Activated T-cell treated with anti-CD3 and anti-CD28 coated beads, Interleukin-2, amount 50 U/mL, for 24 hours (primary cell): ENCODE results near the gene HIPK2.
A peak's percentile ranks its signal among the peaks of the same experiment; 100 is the strongest.

Experiments used
- DNase-seq: peaks from one replicate; pipeline ENCODE4 v3.0.0-alpha.2; 2020
- H3K27ac Mint-ChIP-seq: 2 replicates; pipeline ENCODE4 v1.8.0; 2020; ENCODE audit warnings: mild to moderate bottlenecking, mixed read lengths
- H3K27me3 Mint-ChIP-seq: 2 replicates; pipeline ENCODE4 v1.8.0; 2020; ENCODE audit warnings: mixed read lengths
- H3K36me3 Mint-ChIP-seq: 2 replicates; pipeline ENCODE4 v1.8.0; 2020; ENCODE audit warnings: low read depth, mixed read lengths
- H3K4me1 Mint-ChIP-seq: 2 replicates; pipeline ENCODE4 v1.8.0; 2020; ENCODE audit warnings: low read depth, mixed read lengths
- H3K4me3 Mint-ChIP-seq: 2 replicates; pipeline ENCODE4 v1.8.0; 2020; ENCODE audit warnings: mild to moderate bottlenecking, moderate library complexity, mixed read lengths
- H3K9me3 Mint-ChIP-seq: 2 replicates; pipeline ENCODE4 v1.8.0; 2020; ENCODE audit warnings: mixed read lengths

The HIPK2 gene

DNA sequence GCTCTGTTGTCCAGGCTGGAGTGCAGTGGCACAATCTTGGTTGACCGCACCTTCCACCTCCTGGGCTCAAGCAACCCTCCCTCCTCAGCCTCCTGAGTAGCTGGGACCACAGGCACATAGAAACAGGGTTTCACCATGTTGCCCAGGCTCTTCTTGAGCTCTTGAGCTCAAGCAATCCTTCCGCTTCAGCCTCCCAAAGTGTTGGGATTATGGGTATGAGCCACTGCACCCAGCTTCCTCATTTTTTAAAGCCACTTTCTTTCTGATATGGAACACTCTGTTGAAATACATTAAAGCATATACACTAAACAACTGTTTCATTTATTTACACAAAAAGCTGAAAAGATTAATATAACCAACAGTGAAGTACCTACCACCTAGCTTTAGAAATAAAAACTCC lies 137.1 kb downstream of the HIPK2 start:
- Mint-ChIP-seq H3K36me3 (peaks cover 21% of the 10 kb centered on the region), H3K4me3 (no peak overlapping the region), H3K27ac (no peak overlapping the region), H3K27me3 (no peaks in the 10 kb centered on the region), H3K4me1 (peaks cover 62% of the 10 kb centered on the region), H3K9me3 (no peaks in the 10 kb centered on the region)
- DNase-seq = no peak

DNA sequence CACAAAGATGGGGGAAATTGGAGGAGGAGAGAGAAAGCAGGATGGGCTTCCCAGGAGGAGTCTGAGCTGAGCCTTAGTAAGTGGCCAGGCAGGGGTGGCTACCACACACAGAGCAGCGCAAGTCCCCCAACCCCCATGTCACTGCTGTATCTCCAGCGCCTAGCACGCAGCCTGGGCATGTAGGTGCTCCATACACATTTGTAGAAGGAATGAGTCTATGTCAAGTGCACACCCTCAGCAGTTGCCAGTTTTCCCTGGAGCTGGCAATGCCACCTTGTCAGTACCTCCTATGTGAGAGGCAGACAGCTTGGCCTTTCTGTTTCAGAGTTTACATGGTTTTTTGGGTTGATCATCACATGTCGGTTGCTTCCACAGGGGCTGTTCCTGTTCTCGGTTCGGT lies 138.2 kb downstream of the HIPK2 start:
- H3K4me1 Mint-ChIP-seq = peaks cover 64% of the 10 kb centered on the region
- no peak overlapping the region for H3K27ac Mint-ChIP-seq
- no peak overlapping the region for H3K4me3 Mint-ChIP-seq
- H3K36me3 Mint-ChIP-seq = peaks cover 22% of the 10 kb centered on the region
- no peaks in the 10 kb centered on the region for H3K9me3 Mint-ChIP-seq
- no peaks in the 10 kb centered on the region for H3K27me3 Mint-ChIP-seq
- no peak for DNase-seq

DNA sequence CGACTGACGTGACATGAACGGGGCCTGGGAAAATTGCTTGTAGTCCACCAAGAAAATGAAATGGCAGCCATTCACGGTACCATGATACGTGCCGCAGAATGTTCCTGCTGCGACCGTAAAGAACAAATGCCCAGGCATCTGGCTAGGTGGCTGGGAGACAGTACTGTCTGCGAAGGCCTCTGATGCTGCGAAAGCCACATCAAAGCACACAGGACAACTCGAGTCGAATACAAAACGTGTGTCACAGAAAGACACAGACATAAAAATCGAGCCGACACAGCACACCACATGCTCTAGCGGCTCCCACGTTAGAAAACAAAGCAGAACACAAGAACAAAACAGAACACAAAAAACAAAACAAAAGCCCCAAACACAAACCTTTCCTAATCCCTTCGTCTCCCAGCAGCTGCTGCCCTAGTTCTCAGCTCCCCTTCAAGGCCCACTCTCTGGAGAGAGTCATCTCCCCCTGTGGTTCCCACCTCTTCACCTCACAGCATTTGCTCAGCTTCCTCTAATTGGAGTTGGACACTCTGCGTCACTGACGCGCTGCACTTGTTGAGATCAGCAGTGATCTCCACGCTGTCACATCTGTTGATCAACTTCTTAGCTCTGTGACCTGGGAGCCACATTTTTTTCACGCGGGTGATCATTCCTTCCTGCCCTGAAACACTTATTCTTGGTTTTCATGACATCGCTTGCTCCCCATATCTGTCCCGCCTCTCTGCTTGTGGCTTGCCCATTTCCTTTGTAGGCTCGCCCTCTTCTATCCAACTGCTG lies 142.1 kb downstream of the HIPK2 start:
- peaks cover 31% of the 10 kb centered on the region for H3K36me3 Mint-ChIP-seq
- peak overlapping the region; percentile 70 for H3K4me3 Mint-ChIP-seq
- DNase-seq = peak; percentile 72
- H3K4me1 Mint-ChIP-seq = peaks cover 55% of the 10 kb centered on the region
- H3K9me3 Mint-ChIP-seq = no peaks in the 10 kb centered on the region
- H3K27ac Mint-ChIP-seq = peak overlapping the region; percentile 91
- no peaks in the 10 kb centered on the region for H3K27me3 Mint-ChIP-seq

DNA sequence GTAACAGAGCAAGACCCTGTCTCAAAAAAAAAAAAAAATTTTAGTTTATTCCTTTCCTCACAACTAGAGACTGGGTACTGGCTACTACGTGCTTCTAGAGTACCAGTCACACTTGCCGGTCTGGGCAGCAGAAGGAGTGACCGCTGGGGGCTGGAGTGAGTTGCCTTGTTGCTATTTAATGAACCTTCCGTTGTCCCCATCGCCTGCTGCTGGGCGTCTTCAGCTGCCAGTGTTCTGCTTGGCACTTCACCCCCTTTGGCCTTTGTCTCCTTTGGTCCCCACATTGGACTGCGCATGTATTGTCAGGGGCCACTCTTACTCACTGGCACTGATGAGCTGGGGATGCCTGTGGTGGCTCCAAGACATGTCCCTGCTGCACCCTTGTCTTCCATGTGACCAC lies 143.7 kb downstream of the HIPK2 start:
- Mint-ChIP-seq H3K4me3 (no peak overlapping the region), H3K36me3 (peaks cover 44% of the 10 kb centered on the region), H3K27ac (no peak overlapping the region), H3K9me3 (no peaks in the 10 kb centered on the region), H3K4me1 (peaks cover 64% of the 10 kb centered on the region), H3K27me3 (no peaks in the 10 kb centered on the region)
- DNase-seq = no peak

DNA sequence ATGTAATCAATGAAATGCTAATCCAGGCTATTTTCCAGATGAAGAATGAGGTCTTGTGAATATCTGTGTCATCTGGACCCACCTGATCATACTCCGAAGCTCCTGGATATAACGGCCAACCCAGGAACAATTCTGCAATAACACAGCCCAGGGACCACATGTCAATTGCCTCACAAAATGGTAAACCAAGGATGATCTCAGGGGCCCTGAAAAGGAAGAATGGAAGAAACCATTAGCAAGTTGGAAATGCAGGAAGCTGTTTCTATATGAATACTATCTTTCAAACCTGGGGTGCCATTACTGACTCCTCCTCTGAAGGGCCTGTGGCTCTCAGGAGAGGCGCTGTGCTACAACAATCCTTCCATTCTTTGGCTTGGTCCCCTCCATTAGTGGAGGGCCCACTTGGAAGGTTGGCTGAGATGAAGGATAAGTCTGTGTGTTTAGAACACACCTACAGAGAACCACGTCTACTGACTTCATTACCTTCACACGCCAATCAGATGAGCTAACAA lies 146.2 kb downstream of the HIPK2 start:
- H3K27me3 Mint-ChIP-seq = no peaks in the 10 kb centered on the region
- H3K36me3 Mint-ChIP-seq = peaks cover 63% of the 10 kb centered on the region
- H3K9me3 Mint-ChIP-seq = no peaks in the 10 kb centered on the region
- no peak for DNase-seq
- H3K27ac Mint-ChIP-seq = no peak overlapping the region
- peaks cover 73% of the 10 kb centered on the region for H3K4me1 Mint-ChIP-seq
- no peak overlapping the region for H3K4me3 Mint-ChIP-seq

DNA sequence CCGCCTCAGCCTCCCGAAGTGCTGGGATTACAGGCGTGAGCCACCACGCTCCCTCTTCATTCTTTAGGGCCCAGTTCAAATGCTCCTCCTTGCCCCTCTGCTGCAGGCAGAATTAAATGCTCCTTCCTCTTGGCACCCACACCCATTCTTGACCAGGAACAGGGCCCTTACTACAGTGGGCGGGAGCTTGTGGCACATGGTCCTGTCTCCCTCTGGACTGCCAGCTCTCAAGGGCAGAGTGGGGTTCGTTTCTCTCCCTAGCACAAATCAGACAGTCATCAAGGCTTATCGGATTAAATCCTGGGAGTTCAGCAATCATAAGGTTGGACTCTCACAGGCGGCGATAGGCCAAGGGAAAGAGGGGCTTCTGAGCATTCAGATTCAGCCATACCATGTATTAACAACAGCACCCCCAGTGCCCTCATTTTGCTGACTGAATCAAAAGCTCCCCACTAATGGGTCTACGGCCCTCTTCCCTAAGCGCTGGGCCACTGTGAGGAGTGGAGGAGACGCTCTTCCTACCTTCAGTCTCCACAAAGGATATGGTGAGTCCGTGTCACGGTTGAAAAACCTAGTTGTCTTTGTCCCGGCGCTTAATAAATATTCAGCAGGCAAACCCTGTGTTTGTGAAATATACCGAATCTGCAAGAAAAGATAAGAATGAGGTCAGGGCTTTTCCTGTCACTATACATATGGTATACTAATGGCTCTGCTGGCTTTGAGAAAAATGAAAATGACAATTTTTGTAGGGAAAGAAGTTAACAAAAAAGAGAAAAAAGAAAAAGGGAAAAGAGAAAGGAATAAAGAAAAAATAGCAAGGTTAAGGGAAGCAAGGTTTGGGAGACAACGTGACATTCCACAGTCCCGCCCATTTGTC lies 146.9 kb downstream of the HIPK2 start:
- no peak overlapping the region for H3K4me3 Mint-ChIP-seq
- no peaks in the 10 kb centered on the region for H3K9me3 Mint-ChIP-seq
- H3K27me3 Mint-ChIP-seq = no peaks in the 10 kb centered on the region
- DNase-seq = no peak
- peak overlapping the region; percentile 58 for H3K27ac Mint-ChIP-seq
- peaks cover 70% of the 10 kb centered on the region for H3K4me1 Mint-ChIP-seq
- H3K36me3 Mint-ChIP-seq = peaks cover 70% of the 10 kb centered on the region

DNA sequence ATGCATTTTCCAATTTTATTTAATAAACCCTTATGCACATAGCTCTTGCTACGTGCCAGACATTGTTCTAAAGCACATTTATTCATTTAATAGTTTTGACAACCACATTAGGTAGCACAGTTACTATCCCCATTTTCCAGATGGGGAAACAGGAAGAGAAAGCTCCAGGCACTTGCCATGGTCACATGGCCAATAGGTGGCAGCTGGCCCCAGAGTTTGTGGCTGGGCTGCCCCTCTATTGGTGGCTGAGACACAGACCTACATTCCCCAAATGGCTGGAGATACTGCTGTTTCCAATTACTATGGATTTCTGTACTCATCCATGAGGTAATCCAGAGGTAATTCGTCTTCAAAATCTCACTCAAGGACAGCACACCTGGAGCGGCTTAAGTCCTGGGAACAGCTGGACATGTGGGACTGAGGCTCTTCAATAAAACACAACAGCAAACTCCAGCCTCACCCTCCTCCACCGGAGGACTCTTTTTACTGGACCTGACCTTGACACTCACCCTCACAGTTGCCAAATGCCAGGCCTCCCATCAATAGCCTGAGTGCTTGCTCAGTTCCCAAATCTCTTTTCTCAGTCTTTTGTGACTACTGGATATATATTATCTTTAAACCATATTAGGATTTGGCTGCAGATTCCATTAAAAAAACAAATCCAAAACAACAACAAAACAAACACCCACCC lies 148.3 kb downstream of the HIPK2 start:
- Mint-ChIP-seq H3K4me3 (no peak overlapping the region), H3K9me3 (no peaks in the 10 kb centered on the region), H3K4me1 (peaks cover 71% of the 10 kb centered on the region), H3K27ac (peak overlapping the region; percentile 47), H3K27me3 (no peaks in the 10 kb centered on the region), H3K36me3 (peaks cover 76% of the 10 kb centered on the region)
- DNase-seq = no peak

DNA sequence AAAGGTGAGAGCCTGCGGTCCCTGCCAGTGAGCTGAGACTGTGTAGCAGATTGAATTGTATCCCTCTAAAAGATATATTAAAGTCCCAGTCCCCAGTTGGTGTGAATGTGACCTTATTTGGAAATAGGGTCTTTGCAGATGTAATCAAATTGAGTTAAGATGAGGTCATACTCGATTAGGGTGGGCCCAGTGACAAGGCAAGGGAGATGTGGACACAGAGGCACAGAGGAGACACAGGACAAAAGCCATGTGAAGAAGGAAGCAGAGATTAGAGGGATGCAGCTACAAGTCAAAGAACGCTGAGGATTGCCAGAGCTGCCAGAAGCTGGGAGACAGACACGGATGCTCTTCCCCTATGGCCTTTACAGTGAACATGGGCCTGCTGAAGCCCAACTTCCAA lies 150.0 kb downstream of the HIPK2 start:
- Mint-ChIP-seq H3K27me3 (no peaks in the 10 kb centered on the region), H3K36me3 (peaks cover 83% of the 10 kb centered on the region), H3K9me3 (no peaks in the 10 kb centered on the region), H3K4me3 (no peak overlapping the region), H3K27ac (peak overlapping the region; percentile 88), H3K4me1 (peaks cover 80% of the 10 kb centered on the region)
- DNase-seq = no peak

DNA sequence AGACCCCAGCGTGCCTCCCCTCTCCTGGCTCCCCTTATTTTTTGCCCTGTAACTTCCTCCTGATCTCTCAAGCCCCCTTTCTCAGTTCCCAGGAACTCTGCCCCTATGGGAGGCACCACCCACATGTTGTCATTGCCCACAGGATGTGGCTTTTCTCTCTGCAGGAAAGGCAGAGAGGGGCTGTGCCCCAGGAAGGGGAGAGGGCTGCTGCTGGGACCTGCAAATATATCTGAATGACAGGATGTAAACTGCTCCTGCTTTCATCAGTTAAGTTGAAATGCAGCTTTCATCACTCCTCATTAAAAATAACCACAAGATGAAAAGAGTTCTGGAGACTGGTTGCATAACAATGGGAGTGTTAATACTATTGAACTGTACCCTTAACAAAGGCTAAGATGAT lies 151.0 kb downstream of the HIPK2 start:
- no peaks in the 10 kb centered on the region for H3K27me3 Mint-ChIP-seq
- no peak overlapping the region for H3K4me3 Mint-ChIP-seq
- H3K4me1 Mint-ChIP-seq = peaks cover 80% of the 10 kb centered on the region
- H3K9me3 Mint-ChIP-seq = no peaks in the 10 kb centered on the region
- no peak for DNase-seq
- H3K36me3 Mint-ChIP-seq = peaks cover 82% of the 10 kb centered on the region
- peak overlapping the region; percentile 88 for H3K27ac Mint-ChIP-seq

DNA sequence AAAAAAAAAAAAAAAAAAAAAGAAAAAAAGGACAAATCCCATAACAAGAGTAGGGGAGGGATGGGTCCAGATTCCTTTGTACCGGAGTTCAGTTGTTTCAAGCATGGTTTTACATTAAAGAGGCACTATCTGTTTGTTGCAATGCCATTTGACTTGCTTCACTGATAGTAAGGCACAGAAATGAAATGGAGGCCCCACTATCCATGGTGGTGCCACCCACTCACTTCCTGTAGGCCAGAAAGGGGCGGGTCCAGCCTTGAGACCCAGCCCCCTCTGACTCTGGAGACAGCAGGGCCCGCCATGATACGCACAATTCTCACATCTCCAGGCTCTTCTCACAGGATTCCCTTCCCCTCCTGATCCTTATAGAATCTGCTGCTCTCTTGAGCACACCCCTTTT lies 154.3 kb downstream of the HIPK2 start:
- Mint-ChIP-seq H3K27ac (peak overlapping the region; percentile 48), H3K27me3 (no peaks in the 10 kb centered on the region), H3K36me3 (peaks cover 71% of the 10 kb centered on the region), H3K9me3 (no peaks in the 10 kb centered on the region), H3K4me1 (peaks cover 48% of the 10 kb centered on the region), H3K4me3 (no peak overlapping the region)
- no peak for DNase-seq

DNA sequence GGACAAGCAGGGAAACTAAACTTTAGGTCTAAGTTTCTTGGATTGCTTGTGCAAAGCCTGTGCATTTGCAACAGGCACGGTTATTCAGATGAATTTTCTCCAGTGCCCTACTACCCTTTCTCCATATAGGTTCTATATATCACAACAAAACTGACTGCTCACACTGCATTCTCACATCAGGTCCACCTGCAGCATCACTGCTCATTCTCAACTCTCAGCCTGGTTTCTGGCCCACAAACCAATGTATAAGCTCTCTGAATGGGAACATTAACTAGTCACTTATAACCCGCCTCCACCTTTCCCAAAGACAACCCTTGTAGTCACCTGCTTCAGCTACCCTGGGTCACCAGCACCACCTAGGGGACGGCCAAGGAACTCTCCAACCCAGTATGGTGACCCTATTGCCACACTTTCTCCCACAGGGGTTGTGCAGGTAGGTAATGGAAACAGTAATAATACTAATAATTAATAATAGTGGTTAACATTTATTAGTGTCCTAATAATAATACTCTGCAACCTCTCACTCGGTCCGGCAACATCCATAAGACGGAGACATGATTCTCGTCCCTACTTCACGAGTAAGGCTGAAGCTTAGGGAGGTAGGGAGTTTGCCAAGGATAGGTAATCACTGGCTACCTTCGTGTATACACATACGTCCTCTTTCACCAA lies 157.0 kb downstream of the HIPK2 start:
- H3K4me1 Mint-ChIP-seq = peaks cover 24% of the 10 kb centered on the region
- H3K36me3 Mint-ChIP-seq = peaks cover 70% of the 10 kb centered on the region
- H3K4me3 Mint-ChIP-seq = no peak overlapping the region
- no peaks in the 10 kb centered on the region for H3K27me3 Mint-ChIP-seq
- no peak overlapping the region for H3K27ac Mint-ChIP-seq
- DNase-seq = peak; percentile 73
- no peaks in the 10 kb centered on the region for H3K9me3 Mint-ChIP-seq

DNA sequence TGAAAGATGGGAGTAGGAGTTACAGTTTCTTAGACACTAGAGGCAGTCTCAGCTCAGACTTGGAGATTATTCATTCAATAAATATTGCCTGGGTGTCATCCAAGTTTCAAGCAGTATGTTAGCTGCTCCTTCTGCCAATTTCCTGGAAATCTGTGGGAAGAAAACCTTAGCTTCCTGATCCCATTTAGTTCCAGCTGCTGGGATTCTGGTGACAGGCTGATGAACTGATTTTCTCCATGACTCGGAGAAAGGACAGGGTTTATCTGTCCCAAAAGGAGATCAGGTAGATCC lies 158.5 kb downstream of the HIPK2 start:
- Mint-ChIP-seq H3K4me1 (peaks cover 11% of the 10 kb centered on the region), H3K9me3 (no peaks in the 10 kb centered on the region), H3K27me3 (no peaks in the 10 kb centered on the region), H3K27ac (no peak overlapping the region), H3K4me3 (no peak overlapping the region), H3K36me3 (peaks cover 60% of the 10 kb centered on the region)
- no peak for DNase-seq

DNA sequence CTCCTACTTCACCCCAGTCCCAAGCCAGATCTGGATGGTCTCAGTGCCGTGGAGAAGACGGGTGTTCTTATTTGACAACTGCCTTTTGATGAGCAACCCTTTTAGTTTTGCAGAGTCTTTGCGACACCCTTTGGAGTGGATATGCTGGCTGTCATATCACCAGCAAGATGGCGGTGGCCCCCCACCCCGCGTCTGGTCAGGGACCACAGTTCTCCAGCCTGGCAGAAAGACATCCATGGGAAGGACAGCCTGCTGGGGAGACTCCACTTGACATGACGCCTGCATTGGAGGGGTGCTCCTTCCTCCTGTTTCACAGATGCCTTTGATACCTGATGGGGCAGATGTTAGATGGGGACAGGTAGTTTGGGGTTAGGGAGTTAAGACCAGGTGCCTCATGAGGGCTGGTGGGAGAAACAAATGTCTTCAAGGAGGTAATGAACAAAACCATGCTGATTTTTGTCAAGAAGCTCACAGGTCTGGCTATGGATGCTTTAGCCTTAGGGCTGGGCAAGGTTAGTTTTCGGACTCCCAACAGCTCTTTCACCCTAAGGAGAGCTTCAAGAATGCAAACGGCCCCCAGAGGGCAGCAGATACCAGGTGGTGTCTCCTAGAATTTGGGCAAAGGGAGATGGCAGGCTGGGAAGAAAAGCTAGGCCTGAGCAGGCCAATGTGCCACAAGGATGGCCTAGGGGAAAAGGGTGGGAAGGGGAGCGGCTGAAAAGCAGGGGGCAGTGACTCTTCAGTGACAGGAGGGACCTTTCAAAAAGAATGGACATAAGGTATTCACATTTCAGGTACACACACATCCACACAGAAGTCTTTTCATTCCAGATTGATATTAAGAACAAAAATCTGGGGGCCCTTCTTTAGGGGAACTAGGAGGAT lies 159.1 kb downstream of the HIPK2 start:
- peaks cover 62% of the 10 kb centered on the region for H3K36me3 Mint-ChIP-seq
- H3K9me3 Mint-ChIP-seq = no peaks in the 10 kb centered on the region
- no peaks in the 10 kb centered on the region for H3K27me3 Mint-ChIP-seq
- peak; percentile 65 for DNase-seq
- peaks cover 7% of the 10 kb centered on the region for H3K4me1 Mint-ChIP-seq
- no peak overlapping the region for H3K4me3 Mint-ChIP-seq
- peak overlapping the region; percentile 53 for H3K27ac Mint-ChIP-seq
